Measurements from ENCODE around the gene ZSCAN31.

DNA sequence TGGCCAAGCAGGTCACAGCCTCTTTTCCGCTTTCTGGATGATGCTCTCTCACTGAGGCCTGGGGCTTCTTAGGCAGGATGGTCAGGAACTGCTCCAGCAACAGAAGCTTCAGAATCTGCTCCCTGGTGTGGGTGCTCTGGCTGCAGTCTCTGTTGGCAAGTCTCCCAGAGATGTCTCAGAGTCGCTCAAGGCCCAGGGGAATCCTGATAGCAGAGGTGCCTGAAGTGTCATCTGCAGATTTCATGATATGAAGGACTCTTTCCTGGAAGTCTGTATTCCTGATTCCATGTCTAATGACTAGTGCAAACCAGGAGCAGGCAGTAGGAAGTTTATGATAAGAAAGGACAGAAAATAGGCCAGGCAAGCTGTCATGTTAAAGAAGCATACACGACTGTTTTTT lies 20.3 kb downstream of the ZSCAN31 start:
- TF ChIP-seq CTCF (IDR thresholded peaks at IDR 0.05 in 4 of 5, conservative IDR thresholded peaks at IDR 0.05 in 1 of 5) (no peak), POLR2A (IDR thresholded peaks at IDR 0.05) (no peak)

Measured in gastrocnemius medialis (tissue), 4 donors.